ENCODE data around the gene TSPAN5.
A peak's percentile ranks its signal among the peaks of the same experiment; 100 is the strongest.

TSPAN5 gene

DNA sequence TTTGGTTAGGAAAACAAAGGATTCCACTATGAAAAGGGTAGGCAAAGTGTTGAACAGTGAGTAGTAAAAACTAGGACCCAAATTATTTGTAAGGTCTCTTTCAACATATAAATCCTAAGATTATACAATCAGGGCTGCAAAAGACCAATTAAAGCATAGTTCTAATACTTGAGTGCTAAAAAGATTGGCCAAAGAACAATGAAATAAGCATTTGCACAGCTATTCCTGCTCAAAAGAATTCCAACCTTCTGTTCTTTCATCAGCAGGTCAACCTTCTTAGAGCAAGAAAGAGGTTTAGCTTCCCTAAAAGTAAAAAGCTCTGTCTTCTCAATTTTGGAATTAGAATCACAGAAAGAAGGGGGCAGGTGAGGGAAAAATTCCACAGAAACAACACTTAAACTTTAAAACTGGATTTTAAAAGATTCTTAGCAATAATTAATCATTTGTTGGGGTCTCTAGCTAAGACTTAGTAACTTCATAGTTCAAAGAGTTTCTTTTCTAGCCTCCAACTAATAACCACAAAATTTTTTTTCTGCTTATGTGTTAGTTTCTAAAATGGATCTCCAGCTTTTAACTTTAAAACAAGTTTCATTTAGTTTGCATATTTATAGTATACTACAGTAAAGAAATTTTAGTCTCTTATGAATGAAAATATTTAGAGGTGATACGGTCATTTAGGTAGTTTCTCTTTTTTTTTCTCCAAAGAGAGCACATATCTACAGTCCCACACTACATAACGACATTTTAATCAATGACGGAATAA is 16.3 kb downstream of the TSPAN5 start:
- no peak for DNase-seq

DNA sequence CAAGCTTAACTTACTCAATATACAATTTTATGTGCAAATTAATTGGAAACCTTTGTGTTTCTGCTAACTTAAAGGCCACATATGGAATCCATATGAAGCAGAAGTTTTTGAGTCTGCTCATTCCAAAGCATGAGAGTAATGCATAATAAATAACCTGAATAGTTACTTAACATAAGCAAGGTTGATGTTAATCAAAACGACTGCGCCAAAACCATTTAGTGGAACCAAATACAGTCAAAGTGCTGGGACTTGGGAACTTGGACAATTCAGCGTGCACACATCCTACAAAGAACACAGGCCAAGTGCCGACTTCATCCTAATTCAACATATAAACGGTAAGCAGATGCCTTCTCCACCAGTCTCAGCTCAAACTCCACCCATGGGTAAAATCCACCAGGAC is 17.0 kb downstream of the TSPAN5 start:
- DNase-seq, result no peak

DNA sequence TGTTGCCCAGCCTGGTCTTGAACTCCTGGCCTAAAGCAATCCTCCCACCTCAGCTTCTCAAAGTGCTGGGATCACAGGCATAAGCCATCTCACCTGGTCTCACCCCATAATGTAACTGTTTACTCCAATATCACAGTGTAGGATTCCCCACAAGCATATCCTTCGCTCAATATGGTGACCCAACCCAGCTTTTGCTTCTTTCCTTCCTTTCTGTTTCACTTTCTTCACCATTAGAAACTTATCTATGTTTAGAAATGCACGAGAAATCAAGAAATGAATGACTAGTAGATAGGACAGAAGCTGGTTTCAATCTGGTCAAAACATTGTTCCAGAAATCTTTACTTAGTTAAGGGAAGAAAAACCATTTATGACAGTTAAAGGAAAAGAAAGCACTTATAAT is 18.9 kb downstream of the TSPAN5 start:
- DNase-seq, result peak in 3 of 6 experiments; percentile 3 to 9 (median 8)

DNA sequence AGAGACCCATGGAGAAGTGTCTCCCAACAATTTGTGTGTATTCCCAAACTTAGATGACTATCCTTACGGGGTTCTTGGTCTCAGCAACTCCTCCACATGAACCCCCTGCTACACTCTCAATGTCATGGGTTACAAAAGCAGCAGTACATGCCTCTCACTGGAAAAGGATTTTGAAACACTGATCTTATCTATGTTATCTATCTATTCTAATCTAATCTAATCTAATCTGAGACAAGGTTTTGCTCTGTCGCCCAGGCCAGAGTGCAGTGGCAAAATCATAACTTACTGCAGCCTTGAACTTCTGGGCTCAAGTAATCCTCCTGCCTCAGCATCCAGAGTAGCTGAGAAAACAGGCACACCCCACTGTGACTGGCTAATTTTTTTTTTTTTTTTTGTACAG is 19.3 kb downstream of the TSPAN5 start:
- DNase-seq, result no peak

DNA sequence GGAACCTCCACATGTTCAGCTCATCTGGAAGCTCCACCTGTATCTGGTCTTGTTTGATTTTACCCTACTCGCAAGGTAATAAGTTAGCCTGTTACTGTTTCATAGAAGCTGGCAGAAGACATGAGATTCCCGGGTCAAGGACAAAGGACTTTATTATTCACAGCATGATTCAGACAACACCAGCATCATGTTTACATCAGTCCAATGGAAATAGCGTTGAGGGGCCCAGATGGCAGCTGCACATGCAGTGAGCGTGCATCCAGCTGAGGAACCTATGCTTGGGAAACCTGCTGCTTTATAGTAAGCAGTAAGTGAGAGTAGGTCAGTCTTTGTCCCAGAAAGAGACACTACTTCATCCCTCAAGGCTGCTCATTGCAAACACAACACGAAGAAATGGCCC is 19.8 kb downstream of the TSPAN5 start:
- DNase-seq, result no peak

DNA sequence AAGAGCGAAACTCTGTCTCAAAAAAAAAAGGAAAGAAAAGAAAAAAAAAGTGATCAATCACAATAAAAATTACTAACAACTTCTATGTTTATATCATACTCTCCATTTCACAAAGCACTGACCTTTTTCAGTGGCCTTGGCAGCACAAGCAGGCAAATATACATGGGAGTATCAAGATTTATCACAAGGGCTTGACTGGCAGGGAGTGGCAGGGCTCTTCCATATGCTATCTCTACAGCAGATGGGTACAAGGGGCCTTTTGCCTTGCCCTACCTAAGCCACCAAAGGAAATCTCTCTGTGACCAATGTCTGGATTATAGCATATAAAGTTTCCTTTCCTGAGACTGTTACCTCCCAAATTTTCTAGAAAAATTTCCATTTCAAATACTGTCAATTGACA is 24.4 kb downstream of the TSPAN5 start:
- DNase-seq, result no peak

DNA sequence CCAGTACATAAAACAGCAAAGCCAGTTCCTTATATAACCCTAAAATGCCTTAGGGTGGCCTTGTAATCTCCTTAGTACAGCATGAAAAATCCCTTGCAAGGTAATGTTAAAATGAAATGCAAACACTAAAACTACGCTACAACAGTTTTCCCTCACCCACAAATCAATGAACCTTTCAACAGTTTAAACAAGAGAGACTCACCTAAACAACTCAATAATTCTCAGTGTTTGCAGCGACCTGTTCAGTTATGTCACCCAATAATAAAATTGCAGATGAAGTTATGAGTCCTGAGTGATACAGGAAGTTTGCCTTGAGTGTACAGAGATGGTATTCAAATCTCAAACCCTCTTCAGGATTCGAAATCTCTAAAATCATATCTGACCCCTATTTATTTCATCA is 25.3 kb downstream of the TSPAN5 start:
- DNase-seq, result no peak

DNA sequence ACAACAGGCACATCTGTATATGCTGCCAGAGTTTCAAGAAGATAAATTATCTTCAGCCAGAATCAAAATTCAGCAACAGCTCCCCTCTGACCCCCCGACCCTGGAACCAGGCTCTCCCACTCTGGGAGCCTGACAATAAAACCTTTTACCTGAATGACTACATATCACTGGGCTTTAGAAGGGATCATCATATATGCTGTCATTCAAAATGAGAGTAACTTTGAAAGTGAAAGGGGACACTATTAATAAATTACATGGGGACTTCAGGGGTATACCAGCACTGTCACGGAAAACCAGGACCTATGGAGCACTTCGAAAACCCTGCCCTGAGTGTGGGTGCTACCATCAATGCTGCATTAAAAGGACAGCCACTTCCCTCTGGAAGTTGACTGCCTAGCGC is 26.2 kb downstream of the TSPAN5 start:
- no peak for DNase-seq

DNA sequence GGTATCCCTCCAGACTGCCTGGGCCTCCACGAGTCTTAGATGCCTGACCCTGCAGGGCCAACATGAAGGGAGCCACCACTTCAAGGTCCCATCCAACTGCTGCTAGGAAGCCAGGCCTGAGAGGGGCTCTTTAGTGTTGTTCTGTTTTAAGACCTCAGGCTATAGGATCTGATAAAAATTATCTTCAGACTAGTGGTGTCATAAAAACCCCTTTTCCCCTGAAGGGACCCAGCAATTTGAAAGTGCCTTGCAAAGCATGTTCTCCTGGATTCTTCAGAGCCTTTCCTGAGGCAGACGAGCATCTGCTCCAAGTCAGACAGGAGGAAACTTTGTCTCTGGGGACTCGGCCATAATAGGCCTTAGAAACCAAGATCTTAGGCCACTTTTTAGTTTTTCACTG is 26.9 kb downstream of the TSPAN5 start:
- DNase-seq, result no peak

DNA sequence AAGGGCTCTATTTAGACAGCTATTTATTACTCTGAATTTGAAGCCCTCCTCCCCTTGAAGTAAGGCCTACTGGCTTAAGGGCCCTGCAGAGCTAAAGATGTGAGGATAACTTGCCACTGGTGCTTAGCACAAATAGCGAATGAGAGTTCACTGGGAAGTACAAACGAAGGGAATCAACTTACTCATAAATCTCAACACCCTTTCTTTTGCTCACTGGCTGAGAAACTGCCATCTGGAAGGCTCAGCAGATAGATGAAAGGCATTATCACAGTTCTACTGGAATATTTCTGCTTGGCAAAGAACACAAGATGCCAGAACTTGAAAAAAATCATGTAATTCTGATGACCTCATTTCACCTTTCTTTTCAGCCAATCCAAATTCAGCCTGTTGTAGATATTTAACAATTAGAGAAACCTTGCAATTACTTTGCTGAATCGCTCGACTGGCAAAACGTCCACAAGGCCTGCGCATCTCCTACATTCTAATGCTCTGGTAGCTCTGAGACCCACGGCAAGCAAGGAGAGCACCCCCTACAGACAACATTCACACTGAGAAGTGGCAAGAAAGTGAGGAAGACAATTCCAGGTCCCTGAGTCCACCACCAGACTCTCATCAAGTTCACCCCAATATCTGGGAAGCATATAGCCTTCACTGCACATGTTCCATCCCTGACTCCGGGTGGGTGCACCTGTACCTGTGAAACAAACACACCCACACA is 27.5 kb downstream of the TSPAN5 start:
- no peak for DNase-seq

DNA sequence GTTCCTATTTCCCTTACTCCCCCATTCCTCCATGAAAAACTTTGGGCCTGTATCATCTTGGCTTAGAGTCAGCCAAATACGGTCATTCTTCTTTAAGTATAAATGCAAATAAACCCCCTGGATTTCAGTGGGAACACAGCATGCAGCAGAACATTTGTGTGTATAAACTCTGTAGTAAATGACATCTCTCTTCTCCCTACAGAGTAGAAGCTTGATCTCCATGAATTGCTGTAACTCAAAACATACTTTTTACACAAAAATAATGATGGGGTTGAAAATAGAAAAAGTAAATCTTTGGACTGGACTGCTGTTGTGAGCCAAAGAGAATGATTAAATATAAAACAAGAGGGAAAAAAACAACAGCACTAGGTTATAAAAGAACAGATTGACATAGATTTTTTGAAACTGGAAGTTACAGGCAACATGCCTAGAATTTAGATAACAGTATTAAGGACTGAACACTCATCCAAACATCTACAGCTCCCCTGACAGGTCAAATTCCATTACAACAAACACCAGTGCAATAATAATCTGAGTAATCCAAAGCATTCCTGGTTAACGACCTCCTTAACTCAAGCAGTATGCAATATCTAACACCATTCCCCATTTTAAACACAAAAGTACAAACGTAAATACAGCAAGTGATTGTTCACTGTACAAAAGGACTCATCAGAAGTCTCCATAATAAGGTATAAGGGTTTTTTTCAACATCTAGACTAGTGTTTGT is 30.7 kb downstream of the TSPAN5 start:
- DNase-seq, result no peak

DNA sequence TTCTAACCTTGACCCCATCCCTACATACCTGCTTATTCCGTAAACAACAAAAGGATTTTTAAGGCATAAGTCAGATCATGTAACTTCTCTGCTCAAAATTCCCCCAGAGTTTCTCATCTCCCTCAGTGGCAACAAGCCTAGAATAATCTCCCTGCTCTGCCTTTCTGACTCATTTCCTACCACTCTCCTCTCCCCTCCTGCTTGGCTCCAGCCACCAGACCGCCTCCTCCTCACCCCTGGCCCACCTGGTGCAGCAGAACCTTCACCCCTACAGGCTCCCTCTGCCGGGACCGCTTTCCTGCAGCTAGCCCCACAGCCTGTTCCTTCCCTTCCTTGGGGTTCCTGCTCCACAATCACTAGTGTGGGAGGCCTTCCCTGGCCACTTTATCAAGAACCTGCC is 32.1 kb downstream of the TSPAN5 start:
- DNase-seq, result no peak

DNA sequence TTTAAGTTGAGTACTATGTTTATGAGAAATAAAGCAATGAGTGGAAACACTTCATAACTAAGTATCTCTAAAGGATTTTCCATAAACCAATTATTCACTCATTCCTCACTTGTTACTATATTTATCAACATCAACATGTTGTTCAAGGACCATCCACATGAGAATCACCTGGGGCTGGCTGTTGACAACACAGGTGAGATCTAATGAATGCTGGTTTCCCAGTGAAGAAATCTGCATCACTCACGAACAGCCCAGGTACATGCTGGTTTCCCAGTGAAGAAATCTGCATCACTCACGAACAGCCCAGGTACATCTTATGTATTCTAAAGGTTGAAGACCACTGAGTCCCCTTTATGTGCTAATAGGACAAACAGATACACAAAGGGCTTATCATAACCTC is 32.5 kb downstream of the TSPAN5 start:
- DNase-seq, result no peak

DNA sequence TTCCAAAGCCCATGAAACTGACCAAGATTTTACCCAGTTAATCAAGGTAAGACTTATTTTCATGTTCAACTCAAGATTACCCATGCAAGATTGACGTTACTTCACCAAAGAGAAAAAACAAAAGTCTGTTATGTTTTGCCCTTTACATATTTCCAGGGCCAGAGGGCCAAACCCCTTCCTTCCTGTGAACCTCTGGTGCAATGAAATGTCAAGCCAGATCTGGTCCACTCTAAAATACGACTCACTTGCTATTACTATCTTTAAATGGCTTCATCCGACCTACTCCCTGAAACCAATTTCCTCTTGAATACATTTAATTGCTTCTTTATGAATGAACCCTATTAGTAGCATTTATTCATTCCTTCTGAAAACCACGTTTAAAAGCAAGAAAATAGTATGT is 33.0 kb downstream of the TSPAN5 start:
- DNase-seq, result no peak

DNA sequence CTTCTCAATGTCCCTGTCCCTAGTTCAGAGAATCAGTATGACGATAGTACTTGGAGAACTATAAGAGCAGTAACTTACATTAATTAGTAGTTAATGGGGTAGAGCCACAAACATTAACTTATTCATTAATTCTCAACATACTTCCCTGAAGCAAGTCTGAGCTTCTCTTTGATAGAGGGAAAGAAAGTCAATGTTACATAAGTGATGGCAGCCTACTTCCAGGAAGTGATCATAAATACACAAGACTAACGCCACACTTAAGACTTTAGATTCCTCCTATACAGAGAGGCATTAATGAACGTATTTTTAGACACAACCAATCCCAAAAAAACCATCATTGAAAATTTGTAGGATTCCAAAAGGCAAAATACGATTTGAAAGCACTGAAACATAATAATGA is 33.8 kb downstream of the TSPAN5 start:
- no peak for DNase-seq

DNA sequence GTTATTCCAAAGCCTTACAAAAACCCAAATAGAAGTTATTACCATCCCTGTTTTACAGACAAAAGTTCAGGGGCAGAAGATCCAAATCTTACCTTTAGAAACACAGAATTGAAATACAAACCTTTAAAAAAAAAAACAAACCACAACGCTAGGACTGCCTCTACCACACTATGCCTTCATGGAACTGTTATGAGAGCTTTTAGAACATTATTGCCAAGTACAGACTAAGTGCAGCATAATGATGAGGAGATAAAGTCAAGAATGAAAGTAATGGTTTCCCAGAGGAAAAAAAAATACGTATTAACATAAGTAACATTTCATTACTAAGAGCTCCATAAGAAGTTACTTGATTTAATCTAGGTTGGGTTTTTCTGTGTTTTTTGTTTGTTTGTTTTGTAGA is 34.3 kb downstream of the TSPAN5 start:
- no peak for DNase-seq

DNA sequence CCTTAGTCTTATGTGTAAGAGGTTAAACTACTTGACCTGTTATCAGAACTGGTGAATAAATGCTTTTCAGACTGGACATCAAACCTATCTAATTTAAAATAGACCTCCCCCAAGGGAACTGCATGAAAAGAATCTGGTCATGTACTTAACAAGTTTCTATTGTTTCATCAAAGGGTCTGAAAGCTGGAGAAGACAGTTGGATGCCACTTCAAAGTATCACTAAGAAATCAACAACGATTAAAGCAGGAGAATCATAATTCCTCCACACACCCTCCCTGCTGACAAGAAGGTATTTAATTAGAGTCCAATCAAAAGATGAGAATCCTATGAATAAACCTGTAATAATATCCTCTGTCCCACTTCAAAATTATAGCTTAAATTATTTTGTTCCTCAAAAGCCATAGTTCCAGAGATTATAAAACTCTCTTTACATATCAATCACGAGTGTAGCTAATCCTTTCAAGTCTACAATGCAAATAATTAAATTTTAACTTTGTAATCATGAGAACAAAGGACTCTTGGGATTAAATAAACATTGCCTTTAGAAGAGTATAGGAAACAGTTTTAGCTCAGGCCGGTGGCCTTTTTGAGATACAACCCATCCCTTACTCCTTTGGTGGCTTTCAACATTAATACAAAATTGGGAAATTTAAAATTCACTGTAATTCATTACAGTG is 35.1 kb downstream of the TSPAN5 start:
- DNase-seq, result no peak

DNA sequence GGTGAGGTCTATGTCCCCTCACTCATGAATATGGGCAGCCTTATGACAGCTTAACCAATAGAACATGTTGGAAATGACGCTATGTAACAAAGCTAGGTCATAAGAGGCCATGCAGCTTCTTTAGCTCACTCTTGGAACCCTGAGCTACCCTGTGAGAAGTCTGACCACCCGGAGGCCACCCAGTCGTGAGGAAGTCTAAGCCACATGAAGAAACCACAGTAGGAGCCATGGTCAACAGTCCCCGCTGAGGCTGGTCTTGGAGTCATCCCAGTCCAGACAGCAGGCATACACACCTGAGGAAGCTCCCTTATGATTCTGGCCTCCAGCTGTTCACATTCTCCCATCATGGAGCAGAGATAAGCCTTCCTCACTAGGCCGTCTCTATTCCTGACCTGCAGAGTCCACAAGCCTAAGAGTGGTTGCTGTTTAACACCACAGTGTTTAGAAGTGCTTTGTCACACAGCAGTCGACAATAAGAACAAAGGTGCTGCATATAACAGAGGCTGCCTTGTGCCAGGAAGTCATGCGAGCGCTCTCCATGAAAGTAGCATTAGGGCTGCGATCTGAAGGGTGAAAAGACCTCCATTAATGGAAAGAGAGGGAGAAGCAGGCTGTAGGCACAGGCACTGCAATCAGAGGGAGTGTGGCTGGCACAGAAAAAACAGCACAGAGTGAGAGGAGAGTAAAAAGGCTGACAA is 38.2 kb downstream of the TSPAN5 start:
- no peak for DNase-seq

DNA sequence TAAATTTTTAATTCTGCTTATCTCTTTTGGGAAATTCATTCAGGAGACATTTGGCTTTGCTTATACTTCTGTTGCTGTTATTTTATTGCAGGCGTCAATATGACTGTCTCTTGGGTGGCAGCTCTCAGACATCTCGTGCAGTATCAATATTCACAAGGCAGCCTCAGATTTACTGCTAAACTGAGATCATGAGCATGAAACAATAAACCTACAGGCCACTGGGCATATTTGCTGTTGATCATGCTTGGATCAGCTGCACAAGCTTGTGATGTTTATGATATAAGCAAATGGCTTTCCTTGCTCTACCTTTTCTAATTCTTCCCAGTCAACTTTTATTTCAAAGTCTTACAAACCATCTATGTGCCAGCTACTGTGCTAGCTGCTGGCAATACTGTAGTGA is 39.2 kb downstream of the TSPAN5 start:
- DNase-seq, result no peak

DNA sequence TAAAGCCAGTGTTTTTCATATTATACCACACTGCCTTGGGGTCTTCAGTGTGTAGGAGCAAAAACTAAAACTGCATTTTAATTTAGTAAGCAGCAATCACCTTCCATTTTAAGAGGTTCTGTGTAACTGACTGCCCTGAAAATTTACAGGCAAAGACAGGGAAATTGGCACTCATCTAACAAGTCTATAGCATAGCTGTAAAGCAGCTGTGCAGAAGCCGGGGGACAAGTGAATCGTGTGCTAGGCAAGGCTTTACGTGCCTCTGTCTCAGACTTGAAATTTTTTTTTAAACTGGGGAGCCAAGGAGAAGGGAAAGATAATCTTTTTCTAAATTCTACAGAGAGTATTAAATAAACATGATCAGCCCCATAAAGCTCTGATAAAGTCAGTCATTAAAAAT is 39.7 kb downstream of the TSPAN5 start:
- no peak for DNase-seq

DNA sequence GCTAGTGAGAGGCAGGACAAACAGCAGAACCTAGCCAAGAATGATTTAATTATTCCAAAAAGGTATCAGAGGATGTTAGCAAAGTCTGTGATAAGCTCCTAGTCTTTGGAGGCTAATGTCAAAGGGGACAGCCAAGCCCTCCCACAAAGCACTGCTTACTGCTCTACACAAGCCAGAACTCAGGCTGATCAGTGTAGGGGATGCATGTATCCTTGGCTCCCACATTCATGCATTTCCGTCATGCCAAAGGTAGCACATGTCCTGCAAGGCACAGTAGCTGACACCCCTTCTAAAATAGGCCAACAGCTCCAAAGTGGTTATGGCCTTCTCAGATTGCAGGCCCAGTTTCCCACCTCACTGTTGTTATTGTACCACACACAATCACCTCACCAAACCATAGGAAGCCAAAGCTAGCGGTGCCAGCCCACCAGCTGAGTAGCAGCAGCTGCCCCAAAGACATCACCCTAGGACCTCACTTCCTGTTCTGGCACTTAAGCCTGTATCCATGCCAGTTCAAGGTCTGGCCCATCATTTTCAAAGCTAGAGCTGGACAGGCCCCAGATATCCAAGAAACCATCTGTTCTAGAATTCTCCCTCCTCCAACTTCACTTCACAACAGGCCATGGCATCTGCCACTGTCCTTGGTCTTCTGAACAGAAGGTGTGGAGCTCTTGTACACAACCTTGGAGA is 40.9 kb downstream of the TSPAN5 start:
- no peak for DNase-seq

DNA sequence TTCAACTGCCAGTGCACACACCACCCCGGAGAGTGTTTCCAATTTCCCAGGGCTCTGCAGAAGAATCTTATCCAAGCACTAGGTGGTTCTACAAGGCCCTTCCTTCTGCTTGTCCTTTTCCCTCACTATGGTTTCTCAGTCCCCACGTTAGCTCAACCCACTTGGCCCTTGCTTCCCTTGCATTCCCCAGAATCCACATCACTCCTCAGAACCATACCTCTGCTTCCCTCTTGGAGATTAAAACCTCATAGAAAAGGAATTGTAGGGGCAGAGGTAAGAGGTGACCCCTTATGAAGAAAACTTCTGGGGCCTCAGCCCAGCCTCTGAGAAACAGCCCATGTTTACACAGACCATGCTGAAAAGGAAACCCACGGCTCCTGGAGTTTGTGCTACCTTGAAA is 42.4 kb downstream of the TSPAN5 start:
- no peak for DNase-seq
